Testis (tissue), 3 donors: ENCODE results near the gene MAP4. TPM values are rescaled to one million over a fixed set of nuclear protein-coding genes. Genes with fewer than 3 reads are reported as not detected.
A peak's percentile ranks its signal among the peaks of the same experiment; 100 is the strongest.

Experiments used
- DNase-seq: peaks from one replicate; pipeline ENCODE4 v3.0.0-alpha.2; 2019
- H3K27ac ChIP-seq, 2 donors: fragments of 200-600 bp; sonication (generic); one replicate each; pipeline ENCODE4 v1.5.1; 2019
- H3K27me3 ChIP-seq: fragments of 200-600 bp; sonication (generic); one replicate; pipeline ENCODE4 v1.5.1; 2019
- H3K36me3 ChIP-seq: fragments of 200-600 bp; sonication (generic); one replicate; pipeline ENCODE4 v1.5.1; 2017; ENCODE audit warnings: low read depth; ENCODE audit errors: missing control alignments
- H3K4me1 ChIP-seq: fragments of 200-600 bp; sonication (generic); one replicate; pipeline ENCODE4 v1.5.1; 2019
- H3K4me3 ChIP-seq, 2 donors: fragments of 200-600 bp; sonication (generic); one replicate each; pipeline ENCODE4 v1.5.1; 2017 to 2019
- H3K9me3 ChIP-seq: fragments of 200-600 bp; sonication (generic); one replicate; pipeline ENCODE4 v1.5.1; 2017
- POLR2A ChIP-seq: fragments of 450-650 bp; IDR thresholded peaks from one replicate; pipeline ENCODE4 v1.6.1; 2017; ENCODE audit warnings: antibody characterized with exemption, mild to moderate bottlenecking, moderate library complexity
- WGBS, 2 donors: methylation state at CpG; one replicate each; pipeline ENCODE4 v1.1.5; 2018; 5-methylcytosine and 5-hydroxymethylcytosine counted together
- intact Hi-C: fragments of 100-400 bp; cut with DNase I; formaldehyde crosslinking; loops from one replicate; pipeline ENCODE4 v1.15.1; 2023; ENCODE audit warnings: low total_unique reads
- polyA plus RNA-seq: library from polyadenylated mRNA; stranded (reverse); fragments of 350-450 nt; fragmentation: Illumina TruSeq; extraction: RNeasy Lipid Tissue Mini Kit (QIAGEN cat#74804); gene quantifications from one replicate; pipeline ENCODE4 v1.2.3, GENCODE V29; 2014; ENCODE audit warnings: low read depth, low replicate concordance; ENCODE audit not compliant: insufficient read depth
- total RNA-seq, 2 donors: library from RNA; depleted of rRNA; stranded (reverse); fragments of >200 nt; gene quantifications; one replicate each; pipeline ENCODE4 v1.2.3, GENCODE V29; 2016
- TF ChIP-seq, protein P1 (sequence below), 3 experiments: fragments of 450-650 bp in 2 of 3; fragments of 200-600 bp in 1 of 3; sonication (generic) in 1 of 3; IDR thresholded peaks; one replicate each; pipeline ENCODE4 v1.5.1; 2016 to 2019; ENCODE audit warnings: antibody characterized with exemption in 3 of 3, mild to moderate bottlenecking in 2 of 3, moderate library complexity in 1 of 3

Gene MAP4
- total and polyA plus RNA-seq, 3 donors from 2014 or later, result 195 to 241 (median 226) TPM

DNA sequence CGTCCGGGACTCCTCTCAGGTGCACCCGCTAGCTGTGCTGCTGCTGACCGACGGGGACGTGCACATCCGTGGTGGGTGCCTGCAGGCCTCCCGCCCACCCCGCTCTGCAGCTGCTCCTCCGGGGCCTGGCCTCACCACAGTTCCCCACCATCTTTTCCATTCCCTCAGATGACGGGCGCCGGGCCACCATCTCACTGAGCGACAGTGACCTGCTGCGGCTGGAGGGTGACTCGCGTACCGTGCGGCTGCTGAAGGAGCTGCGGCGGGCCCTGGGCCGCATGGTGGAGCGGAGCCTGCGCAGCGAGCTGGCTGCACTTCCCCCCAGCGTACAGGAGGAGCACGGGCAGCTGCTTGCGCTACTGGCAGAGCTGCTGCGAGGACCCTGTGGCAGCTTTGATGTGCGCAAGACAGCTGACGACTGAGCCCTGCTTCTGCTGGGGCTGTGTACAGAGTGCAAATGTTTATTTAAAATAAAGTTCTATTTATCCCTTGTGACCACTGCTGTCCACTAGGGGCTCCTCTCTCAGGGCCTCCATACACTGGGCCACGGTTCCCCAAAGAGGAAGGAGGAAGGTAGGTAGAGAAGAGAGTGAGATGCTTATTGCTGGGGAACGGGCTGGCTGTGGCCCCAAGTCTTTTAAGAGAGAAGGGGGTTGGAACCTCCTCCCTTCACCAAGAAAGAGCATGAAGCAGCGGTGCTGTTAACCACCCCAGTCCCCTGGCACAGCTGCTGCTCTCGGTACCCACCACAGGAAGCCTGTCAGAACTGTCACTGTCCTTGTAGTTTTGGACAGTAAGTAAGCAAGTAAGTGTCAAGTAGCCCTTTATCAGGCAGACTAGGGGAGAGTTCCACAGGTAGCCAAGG lies 166.3 kb downstream of the MAP4 start:
- no peaks in the 10 kb centered on the region for H3K27me3 ChIP-seq
- TF ChIP-seq, protein P1, sequence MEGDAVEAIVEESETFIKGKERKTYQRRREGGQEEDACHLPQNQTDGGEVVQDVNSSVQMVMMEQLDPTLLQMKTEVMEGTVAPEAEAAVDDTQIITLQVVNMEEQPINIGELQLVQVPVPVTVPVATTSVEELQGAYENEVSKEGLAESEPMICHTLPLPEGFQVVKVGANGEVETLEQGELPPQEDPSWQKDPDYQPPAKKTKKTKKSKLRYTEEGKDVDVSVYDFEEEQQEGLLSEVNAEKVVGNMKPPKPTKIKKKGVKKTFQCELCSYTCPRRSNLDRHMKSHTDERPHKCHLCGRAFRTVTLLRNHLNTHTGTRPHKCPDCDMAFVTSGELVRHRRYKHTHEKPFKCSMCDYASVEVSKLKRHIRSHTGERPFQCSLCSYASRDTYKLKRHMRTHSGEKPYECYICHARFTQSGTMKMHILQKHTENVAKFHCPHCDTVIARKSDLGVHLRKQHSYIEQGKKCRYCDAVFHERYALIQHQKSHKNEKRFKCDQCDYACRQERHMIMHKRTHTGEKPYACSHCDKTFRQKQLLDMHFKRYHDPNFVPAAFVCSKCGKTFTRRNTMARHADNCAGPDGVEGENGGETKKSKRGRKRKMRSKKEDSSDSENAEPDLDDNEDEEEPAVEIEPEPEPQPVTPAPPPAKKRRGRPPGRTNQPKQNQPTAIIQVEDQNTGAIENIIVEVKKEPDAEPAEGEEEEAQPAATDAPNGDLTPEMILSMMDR (IDR thresholded peaks at IDR 0.05), result peak; percentile 14 to 39 (median 34)
- TF ChIP-seq POLR2A, result no peak
- H3K9me3 ChIP-seq, result no peaks in the 10 kb centered on the region
- no peak overlapping the region for H3K4me3 ChIP-seq
- H3K27ac ChIP-seq, result no peak overlapping the region
- H3K36me3 ChIP-seq, result no peaks in the 10 kb centered on the region
- WGBS, 2 donors, result 85 to 89% methylated on average over 25 to 35 of the region's 35 CpGs
- peaks cover 10% of the 10 kb centered on the region for H3K4me1 ChIP-seq
- intact Hi-C loops, result loop anchor here (10.0 kb wide), 1 partner anchor 305 kb away; no protein-coding TSS in a partner anchor
- DNase-seq, result no peak

DNA sequence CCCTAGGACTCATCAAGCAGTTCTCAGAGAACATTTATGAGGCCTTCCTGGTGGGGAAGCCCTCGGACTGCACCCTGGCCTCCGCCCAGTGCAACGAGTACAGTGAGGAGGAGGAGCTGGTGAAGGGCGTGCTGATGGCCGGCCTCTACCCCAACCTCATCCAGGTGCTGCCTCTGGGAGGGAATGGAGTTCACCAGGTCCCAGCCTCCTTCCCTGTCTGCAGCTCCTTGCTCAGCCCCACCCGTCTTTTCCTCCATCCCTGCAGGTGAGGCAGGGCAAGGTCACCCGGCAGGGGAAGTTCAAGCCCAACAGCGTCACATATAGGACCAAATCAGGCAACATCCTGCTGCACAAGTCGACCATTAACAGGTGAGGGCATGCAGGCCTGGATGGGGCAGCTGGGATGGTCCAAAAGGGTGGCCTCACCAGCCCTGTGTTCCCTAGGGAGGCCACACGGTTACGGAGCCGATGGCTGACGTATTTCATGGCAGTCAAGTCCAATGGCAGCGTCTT lies 167.0 kb downstream of the MAP4 start:
- Histone ChIP-seq H3K27me3 (no peaks in the 10 kb centered on the region), H3K4me1 (peaks cover 8% of the 10 kb centered on the region), H3K27ac (no peak overlapping the region), H3K9me3 (no peaks in the 10 kb centered on the region), H3K4me3 (no peak overlapping the region), H3K36me3 (no peaks in the 10 kb centered on the region)
- DNase-seq, result no peak
- intact Hi-C loops, result no loop called here
- TF ChIP-seq, protein P1 (IDR thresholded peaks at IDR 0.05), result no peak
- no peak for TF ChIP-seq POLR2A
- 50 to 76% methylated on average over 4 to 13 of the region's 14 CpGs for WGBS, 2 donors

DNA sequence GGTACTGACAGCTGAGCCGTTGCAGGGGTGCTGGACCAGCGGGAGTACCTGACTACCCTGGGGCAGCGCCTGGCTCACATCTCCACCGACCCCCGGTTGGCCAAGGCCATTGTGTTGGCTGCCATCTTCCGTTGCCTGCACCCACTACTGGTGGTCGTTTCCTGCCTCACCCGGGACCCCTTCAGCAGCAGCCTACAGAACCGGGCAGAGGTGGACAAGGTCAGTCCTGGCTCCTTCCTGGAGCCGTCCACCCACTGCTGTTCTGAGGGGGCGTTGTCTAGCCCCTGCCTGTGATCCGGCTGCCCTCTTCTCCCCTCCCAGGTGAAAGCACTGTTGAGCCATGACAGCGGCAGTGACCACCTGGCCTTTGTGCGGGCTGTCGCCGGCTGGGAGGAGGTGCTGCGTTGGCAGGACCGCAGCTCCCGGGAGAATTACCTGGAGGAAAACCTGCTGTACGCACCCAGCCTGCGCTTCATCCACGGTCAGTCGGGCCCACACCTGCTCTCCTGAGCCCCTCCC lies 167.6 kb downstream of the MAP4 start:
- no peak for TF ChIP-seq POLR2A
- TF ChIP-seq, protein P1 (IDR thresholded peaks at IDR 0.05), result no peak
- Histone ChIP-seq H3K4me1 (peaks cover 2% of the 10 kb centered on the region), H3K36me3 (no peaks in the 10 kb centered on the region), H3K27ac (no peak overlapping the region), H3K27me3 (no peaks in the 10 kb centered on the region), H3K4me3 (no peak overlapping the region), H3K9me3 (no peaks in the 10 kb centered on the region)
- no peak for DNase-seq
- intact Hi-C loops, result no loop called here
- WGBS, 2 donors, result 79 to 86% methylated on average over 21 to 23 of the region's 23 CpGs

DNA sequence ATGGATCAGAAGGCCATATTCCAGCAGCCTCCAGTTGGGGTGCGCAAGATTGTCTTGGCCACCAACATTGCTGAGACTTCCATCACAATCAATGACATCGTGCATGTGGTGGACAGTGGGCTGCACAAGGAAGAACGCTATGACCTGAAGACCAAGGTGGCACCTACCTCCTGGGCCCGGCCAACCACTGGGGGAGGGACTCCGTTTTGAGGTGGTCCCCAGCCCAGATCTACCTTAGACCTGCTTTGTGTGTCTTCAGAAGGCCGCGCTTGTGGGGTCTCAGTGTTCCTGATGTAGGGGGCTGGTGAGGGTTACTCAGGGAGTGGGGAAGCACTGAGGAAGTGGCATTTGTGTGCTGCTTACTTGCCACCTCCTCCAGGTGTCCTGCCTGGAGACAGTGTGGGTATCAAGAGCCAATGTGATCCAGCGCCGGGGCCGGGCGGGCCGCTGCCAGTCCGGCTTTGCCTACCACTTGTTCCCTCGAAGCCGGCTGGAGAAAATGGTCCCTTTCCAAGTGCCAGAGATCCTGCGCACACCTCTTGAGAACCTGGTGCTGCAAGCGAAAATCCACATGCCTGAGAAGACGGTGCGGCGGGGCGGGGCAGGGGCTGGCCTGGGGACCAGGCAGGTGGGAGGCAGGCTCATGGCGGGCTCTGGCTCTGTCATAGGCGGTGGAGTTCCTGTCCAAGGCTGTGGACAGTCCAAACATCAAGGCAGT lies 168.3 kb downstream of the MAP4 start:
- no peaks in the 10 kb centered on the region for H3K36me3 ChIP-seq
- no peak for DNase-seq
- 94 to 100% methylated on average over 2 to 23 of the region's 23 CpGs for WGBS, 2 donors
- H3K4me1 ChIP-seq, result no peaks in the 10 kb centered on the region
- H3K27me3 ChIP-seq, result no peaks in the 10 kb centered on the region
- H3K9me3 ChIP-seq, result no peaks in the 10 kb centered on the region
- no peak overlapping the region for H3K4me3 ChIP-seq
- no peak overlapping the region for H3K27ac ChIP-seq
- no peak for TF ChIP-seq POLR2A
- TF ChIP-seq, protein P1 (IDR thresholded peaks at IDR 0.05), result no peak
- intact Hi-C loops, result no loop called here
